A673 (cell line): Measurements from ENCODE around the gene KISS1R.

ENCODE experiments used
- EZH2 ChIP-seq: fragments of 200-600 bp; sonication (generic); IDR thresholded peaks from 2 replicates; pipeline ENCODE4 v1.6.1; 2017; ENCODE audit warnings: borderline replicate concordance, low read depth, mild to moderate bottlenecking, mixed read lengths, antibody characterized with exemption, low read length; ENCODE audit not compliant: poor library complexity, severe bottlenecking
- TF ChIP-seq, protein P1 (sequence below): fragments of 300-800, 200-600 bp; sonication (generic); conservative IDR thresholded peaks from 2 replicates; pipeline ENCODE4 v1.5.1; 2017; ENCODE audit warnings: low read depth, mild to moderate bottlenecking, antibody characterized with exemption, low read length, moderate library complexity, mixed read lengths

DNA sequence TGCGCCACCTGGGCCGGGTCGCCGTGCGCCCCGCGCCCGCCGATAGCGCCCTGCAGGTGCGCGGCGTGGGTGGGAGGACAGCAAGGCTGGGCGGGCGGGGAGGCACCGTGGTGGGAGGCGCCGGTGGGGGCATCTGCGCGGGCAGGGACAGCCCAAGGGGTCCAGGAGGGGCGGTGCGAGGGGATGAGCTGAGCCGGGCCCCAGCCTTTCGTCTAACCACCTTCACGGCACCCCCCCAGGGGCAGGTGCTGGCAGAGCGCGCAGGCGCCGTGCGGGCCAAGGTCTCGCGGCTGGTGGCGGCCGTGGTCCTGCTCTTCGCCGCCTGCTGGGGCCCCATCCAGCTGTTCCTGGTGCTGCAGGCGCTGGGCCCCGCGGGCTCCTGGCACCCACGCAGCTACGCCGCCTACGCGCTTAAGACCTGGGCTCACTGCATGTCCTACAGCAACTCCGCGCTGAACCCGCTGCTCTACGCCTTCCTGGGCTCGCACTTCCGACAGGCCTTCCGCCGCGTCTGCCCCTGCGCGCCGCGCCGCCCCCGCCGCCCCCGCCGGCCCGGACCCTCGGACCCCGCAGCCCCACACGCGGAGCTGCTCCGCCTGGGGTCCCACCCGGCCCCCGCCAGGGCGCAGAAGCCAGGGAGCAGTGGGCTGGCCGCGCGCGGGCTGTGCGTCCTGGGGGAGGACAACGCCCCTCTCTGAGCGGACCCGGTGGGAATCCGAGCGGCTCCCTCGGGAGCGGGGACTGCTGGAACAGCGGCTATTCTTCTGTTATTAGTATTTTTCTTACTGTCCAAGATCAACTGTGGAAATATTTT, 3.1 kb downstream of the KISS1R start:
- TF ChIP-seq, protein P1, sequence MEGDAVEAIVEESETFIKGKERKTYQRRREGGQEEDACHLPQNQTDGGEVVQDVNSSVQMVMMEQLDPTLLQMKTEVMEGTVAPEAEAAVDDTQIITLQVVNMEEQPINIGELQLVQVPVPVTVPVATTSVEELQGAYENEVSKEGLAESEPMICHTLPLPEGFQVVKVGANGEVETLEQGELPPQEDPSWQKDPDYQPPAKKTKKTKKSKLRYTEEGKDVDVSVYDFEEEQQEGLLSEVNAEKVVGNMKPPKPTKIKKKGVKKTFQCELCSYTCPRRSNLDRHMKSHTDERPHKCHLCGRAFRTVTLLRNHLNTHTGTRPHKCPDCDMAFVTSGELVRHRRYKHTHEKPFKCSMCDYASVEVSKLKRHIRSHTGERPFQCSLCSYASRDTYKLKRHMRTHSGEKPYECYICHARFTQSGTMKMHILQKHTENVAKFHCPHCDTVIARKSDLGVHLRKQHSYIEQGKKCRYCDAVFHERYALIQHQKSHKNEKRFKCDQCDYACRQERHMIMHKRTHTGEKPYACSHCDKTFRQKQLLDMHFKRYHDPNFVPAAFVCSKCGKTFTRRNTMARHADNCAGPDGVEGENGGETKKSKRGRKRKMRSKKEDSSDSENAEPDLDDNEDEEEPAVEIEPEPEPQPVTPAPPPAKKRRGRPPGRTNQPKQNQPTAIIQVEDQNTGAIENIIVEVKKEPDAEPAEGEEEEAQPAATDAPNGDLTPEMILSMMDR = no peak
- TF ChIP-seq EZH2 = peak; percentile 35
